ENCODE measurements around the gene LAX1. TPM values are rescaled to one million over a fixed set of nuclear protein-coding genes. Genes with fewer than 3 reads are reported as not detected.

LAX1 gene
- total and polyA plus RNA-seq, 7 experiments from 2014 or later, result 12.9 to 38.6 (median 18.6) TPM

GRCh38 chr1:203771901-203772301, 6.9 kb downstream of the LAX1 start:
- H3K36me3 ChIP-seq (ENCODE audit: control insufficient read depth in 2 of 3, insufficient read depth in 3 of 3, low read length in 3 of 3), result peaks cover 17 to 54% (median 24%) of the 10 kb centered on the region in 3 experiments
- H3K4me3 Mint-ChIP-seq, result no peak overlapping the region
- no peak overlapping the region for H3K27ac ChIP-seq (ENCODE audit: low read depth, low read length)
- H3K36me3 Mint-ChIP-seq, result peaks cover 18 to 65% (median 38%) of the 10 kb centered on the region in 5 donors
- no peaks in the 10 kb centered on the region for H3K9me3 ChIP-seq (ENCODE audit: control insufficient read depth in 2 of 3, low read length in 3 of 3)
- peaks cover 18 to 55% (median 36%) of the 10 kb centered on the region in 7 donors for H3K4me1 Mint-ChIP-seq
- H3K4me3 ChIP-seq (ENCODE audit: low read length), result no peak overlapping the region
- H3K27me3 Mint-ChIP-seq, result no peaks in the 10 kb centered on the region
- no peaks in the 10 kb centered on the region for H3K27me3 ChIP-seq (ENCODE audit: control insufficient read depth in 2 of 2, insufficient read depth in 2 of 2, low read length in 2 of 2)
- peak overlapping the region in 7 of 9 donors; percentile 9 to 99 (median 81) for H3K27ac Mint-ChIP-seq
- no peak for DNase-seq
- no peaks in the 10 kb centered on the region for H3K9me3 Mint-ChIP-seq
- ATAC-seq, result no peak
- ChIA-PET POLR2A (interaction anchor here (0.6 kb wide), 1 partner anchor 14 kb away, joined by 3 read pairs; no protein-coding TSS in a partner anchor), CTCF (interaction anchor here (0.7 to 1.1 kb wide), 2 partner anchors 39 to 145 kb away, joined by 3 to 5 read pairs; partner anchors contain the start of gene ATP2B4)
- H3K4me1 ChIP-seq (ENCODE audit: control insufficient read depth in 2 of 2, insufficient read depth in 2 of 2, low read length in 2 of 2), result peaks cover 14 to 20% of the 10 kb centered on the region in 2 donors
- intact Hi-C loops (cut with micrococcal nuclease), result no loop called here

- intact Hi-C loops (cut with micrococcal nuclease), result no loop called here
- Mint-ChIP-seq H3K4me1 (peaks cover 16 to 51% (median 34%) of the 10 kb centered on the region in 7 donors), H3K36me3 (peaks cover 18 to 65% (median 39%) of the 10 kb centered on the region in 5 donors), H3K9me3 (no peaks in the 10 kb centered on the region), H3K27me3 (no peaks in the 10 kb centered on the region), H3K27ac (peak overlapping the region in 5 of 9 donors; percentile 32 to 65 (median 60)), H3K4me3 (no peak overlapping the region)
- no peak overlapping the region for H3K27ac ChIP-seq (ENCODE audit: low read depth, low read length)
- ATAC-seq (no peak), DNase-seq (no peak)
- H3K36me3 ChIP-seq (ENCODE audit: control insufficient read depth in 2 of 3, insufficient read depth in 3 of 3, low read length in 3 of 3), result peaks cover 17 to 54% (median 24%) of the 10 kb centered on the region in 3 experiments
- no peak overlapping the region for H3K4me3 ChIP-seq (ENCODE audit: low read length)
- no peaks in the 10 kb centered on the region for H3K27me3 ChIP-seq (ENCODE audit: control insufficient read depth in 2 of 2, insufficient read depth in 2 of 2, low read length in 2 of 2)
- ChIA-PET CTCF (interaction anchor here (1.1 to 1.2 kb wide), 2 partner anchors 91 to 146 kb away, joined by 4 to 5 read pairs; partner anchors contain the start of gene ATP2B4), POLR2A (interaction anchor here (1.8 kb wide), 1 partner anchor 8 kb away, joined by 4 read pairs; the partner anchor contains the start of gene LAX1)
- H3K4me1 ChIP-seq (ENCODE audit: control insufficient read depth in 2 of 2, insufficient read depth in 2 of 2, low read length in 2 of 2), result peaks cover 11 to 12% of the 10 kb centered on the region in 2 donors
- H3K9me3 ChIP-seq (ENCODE audit: control insufficient read depth in 2 of 3, low read length in 3 of 3), result no peaks in the 10 kb centered on the region
Measured at GRCh38 chr1:203772836-203773235, 7.9 kb downstream of the LAX1 start.

- Mint-ChIP-seq H3K4me3 (peak overlapping the region in 1 of 10 donors; percentile 31), H3K27ac (peak overlapping the region in 8 of 9 donors; percentile 22 to 85 (median 50)), H3K9me3 (no peaks in the 10 kb centered on the region), H3K4me1 (peaks cover 0 to 16% (median 7%) of the 10 kb centered on the region in 7 donors), H3K36me3 (peaks cover 9 to 47% (median 21%) of the 10 kb centered on the region in 5 donors), H3K27me3 (no peaks in the 10 kb centered on the region)
- no peak overlapping the region for H3K27ac ChIP-seq (ENCODE audit: low read depth, low read length)
- DNase-seq (no peak), ATAC-seq (peak; percentile 40)
- no peak overlapping the region for H3K4me3 ChIP-seq (ENCODE audit: low read length)
- CTCF ChIA-PET, result interaction anchor here (1.0 to 1.1 kb wide), 3 partner anchors 41 to 272 kb away, joined by 3 read pairs; no protein-coding TSS in a partner anchor
- H3K4me1 ChIP-seq (ENCODE audit: control insufficient read depth in 2 of 2, insufficient read depth in 2 of 2, low read length in 2 of 2), result no peaks in the 10 kb centered on the region
- H3K27me3 ChIP-seq (ENCODE audit: control insufficient read depth in 2 of 2, insufficient read depth in 2 of 2, low read length in 2 of 2), result no peaks in the 10 kb centered on the region
- POLR2A ChIA-PET, result interaction anchor here (2.4 kb wide), 1 partner anchor 11 kb away, joined by 18 read pairs; the partner anchor contains the start of gene LAX1
- intact Hi-C loops (cut with micrococcal nuclease), result loop anchor here in 1 of 2 donors (1.0 to 5.0 kb wide), 3 partner anchors 34 to 272 kb away; no protein-coding TSS in a partner anchor
- peaks cover 8 to 38% (median 16%) of the 10 kb centered on the region in 3 experiments for H3K36me3 ChIP-seq (ENCODE audit: control insufficient read depth in 2 of 3, insufficient read depth in 3 of 3, low read length in 3 of 3)
- no peaks in the 10 kb centered on the region for H3K9me3 ChIP-seq (ENCODE audit: control insufficient read depth in 2 of 3, low read length in 3 of 3)
Measured at GRCh38 chr1:203776636-203777035, 11.7 kb downstream of the LAX1 start.

GRCh38 chr1:203777596-203777995, 12.6 kb downstream of the LAX1 start:
- Mint-ChIP-seq H3K9me3 (no peaks in the 10 kb centered on the region), H3K27ac (peak overlapping the region in 1 of 9 donors; percentile 37)
- CTCF ChIA-PET, result interaction anchor here (1.1 kb wide), 1 partner anchor 76 kb away, joined by 3 read pairs; no protein-coding TSS in a partner anchor

GRCh38 chr1:203778146-203778545, 13.2 kb downstream of the LAX1 start:
- CTCF ChIA-PET, result no interaction called here
- Histone ChIP-seq H3K9me3 (ENCODE audit: control insufficient read depth in 2 of 3, low read length in 3 of 3) (no peaks in the 10 kb centered on the region), H3K4me1 (ENCODE audit: control insufficient read depth in 2 of 2, insufficient read depth in 2 of 2, low read length in 2 of 2) (no peaks in the 10 kb centered on the region), H3K4me3 (ENCODE audit: low read length) (no peak overlapping the region), H3K27ac (ENCODE audit: low read depth, low read length) (no peak overlapping the region), H3K36me3 (ENCODE audit: control insufficient read depth in 2 of 3, insufficient read depth in 3 of 3, low read length in 3 of 3) (peaks cover 4 to 27% (median 11%) of the 10 kb centered on the region in 3 experiments), H3K27me3 (ENCODE audit: control insufficient read depth in 2 of 2, insufficient read depth in 2 of 2, low read length in 2 of 2) (no peaks in the 10 kb centered on the region)
- peaks cover 7 to 36% (median 18%) of the 10 kb centered on the region in 5 donors for H3K36me3 Mint-ChIP-seq
- peak overlapping the region in 4 of 9 donors; percentile 28 to 70 (median 38) for H3K27ac Mint-ChIP-seq
- peaks cover 0 to 16% (median 7%) of the 10 kb centered on the region in 7 donors for H3K4me1 Mint-ChIP-seq
- no peak overlapping the region for H3K4me3 Mint-ChIP-seq
- intact Hi-C loops (cut with micrococcal nuclease), result loop anchor here in 1 of 2 donors (5.0 kb wide), 1 partner anchor 36 kb away; no protein-coding TSS in a partner anchor
- H3K9me3 Mint-ChIP-seq, result no peaks in the 10 kb centered on the region
- POLR2A ChIA-PET, result no interaction called here
- no peaks in the 10 kb centered on the region for H3K27me3 Mint-ChIP-seq
- DNase-seq (no peak), ATAC-seq (peak; percentile 31)

More at GRCh38 chr1:203777596-203777995, 12.6 kb downstream of the LAX1 start:
- Histone ChIP-seq H3K4me1 (ENCODE audit: control insufficient read depth in 2 of 2, insufficient read depth in 2 of 2, low read length in 2 of 2) (no peaks in the 10 kb centered on the region), H3K9me3 (ENCODE audit: control insufficient read depth in 2 of 3, low read length in 3 of 3) (no peaks in the 10 kb centered on the region), H3K4me3 (ENCODE audit: low read length) (no peak overlapping the region), H3K27me3 (ENCODE audit: control insufficient read depth in 2 of 2, insufficient read depth in 2 of 2, low read length in 2 of 2) (no peaks in the 10 kb centered on the region), H3K36me3 (ENCODE audit: control insufficient read depth in 2 of 3, insufficient read depth in 3 of 3, low read length in 3 of 3) (peaks cover 4 to 32% (median 11%) of the 10 kb centered on the region in 3 experiments), H3K27ac (ENCODE audit: low read depth, low read length) (no peak overlapping the region)
- DNase-seq (no peak), ATAC-seq (no peak)
- Mint-ChIP-seq H3K4me3 (no peak overlapping the region), H3K4me1 (peaks cover 0 to 16% (median 7%) of the 10 kb centered on the region in 7 donors), H3K36me3 (peaks cover 7 to 42% (median 18%) of the 10 kb centered on the region in 5 donors), H3K27me3 (no peaks in the 10 kb centered on the region)
- POLR2A ChIA-PET, result interaction anchor here (2.4 kb wide), 1 partner anchor 12 kb away, joined by 18 read pairs; the partner anchor contains the start of gene LAX1
- intact Hi-C loops (cut with micrococcal nuclease), result loop anchor here in 1 of 2 donors (2.0 to 5.0 kb wide), 2 partner anchors 35 to 75 kb away; no protein-coding TSS in a partner anchor

DNA sequence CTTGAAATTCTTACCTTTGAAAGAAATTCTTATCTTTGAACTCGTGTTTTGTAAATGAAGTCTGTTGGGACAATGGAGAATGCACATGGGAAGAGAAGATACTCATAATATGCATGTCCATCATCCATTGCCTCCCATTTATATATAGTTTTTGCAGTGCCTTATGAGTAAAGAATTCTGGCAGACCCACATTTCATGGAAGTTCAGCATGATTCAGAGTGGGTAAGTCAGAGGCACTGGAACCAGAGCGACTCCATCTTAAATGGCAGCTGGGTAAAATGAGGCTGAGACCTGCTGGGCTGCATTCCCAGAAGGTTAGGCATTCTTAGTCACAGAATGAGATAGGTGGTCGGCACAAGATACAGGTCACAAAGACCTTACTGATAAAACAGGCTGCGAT, 13.8 kb downstream of the LAX1 start:
- CTCF ChIA-PET, result no interaction called here
- no peak overlapping the region for H3K4me3 Mint-ChIP-seq

More for the DNA sequence above, 13.8 kb downstream of the LAX1 start:
- Histone ChIP-seq H3K4me1 (ENCODE audit: control insufficient read depth in 2 of 2, insufficient read depth in 2 of 2, low read length in 2 of 2) (no peaks in the 10 kb centered on the region), H3K27me3 (ENCODE audit: control insufficient read depth in 2 of 2, insufficient read depth in 2 of 2, low read length in 2 of 2) (no peaks in the 10 kb centered on the region), H3K27ac (ENCODE audit: low read depth, low read length) (no peak overlapping the region), H3K36me3 (ENCODE audit: control insufficient read depth in 2 of 3, insufficient read depth in 3 of 3, low read length in 3 of 3) (peaks cover 2 to 21% (median 11%) of the 10 kb centered on the region in 3 experiments), H3K9me3 (ENCODE audit: control insufficient read depth in 2 of 3, low read length in 3 of 3) (no peaks in the 10 kb centered on the region), H3K4me3 (ENCODE audit: low read length) (no peak overlapping the region)
- intact Hi-C loops (cut with micrococcal nuclease), result loop anchor here in 1 of 2 donors (5.0 kb wide), 1 partner anchor 36 kb away; no protein-coding TSS in a partner anchor
- no peaks in the 10 kb centered on the region for H3K9me3 Mint-ChIP-seq
- peaks cover 6 to 33% (median 17%) of the 10 kb centered on the region in 5 donors for H3K36me3 Mint-ChIP-seq
- H3K27me3 Mint-ChIP-seq, result no peaks in the 10 kb centered on the region
- peaks cover 0 to 16% (median 7%) of the 10 kb centered on the region in 7 donors for H3K4me1 Mint-ChIP-seq
- POLR2A ChIA-PET, result no interaction called here
- DNase-seq (no peak), ATAC-seq (no peak)
- H3K27ac Mint-ChIP-seq, result peak overlapping the region in 2 of 9 donors; percentile 28 to 29

All from naive thymus-derived CD4-positive, alpha-beta T cell (primary cell).